Prostate gland (tissue), 2 donors: ENCODE measurements around the gene CEP164.

Experiments
- CTCF ChIP-seq, 4 experiments: fragments of 200-600 bp in 2 of 4; fragments of 450-650 bp in 2 of 4; sonication (generic) in 2 of 4; IDR thresholded peaks; 1 replicate in 3 of 4; 2 replicates in 1 of 4; pipeline ENCODE4 v1.5.1; 2016 to 2019; ENCODE audit warnings: antibody characterized with exemption in 4 of 4, mild to moderate bottlenecking in 2 of 4, moderate library complexity in 2 of 4
- POLR2A ChIP-seq: fragments of 450-650 bp; IDR thresholded peaks from one replicate; pipeline ENCODE4 v1.6.1; 2016; ENCODE audit warnings: antibody characterized with exemption, mild to moderate bottlenecking

- TF ChIP-seq CTCF (IDR thresholded peaks at IDR 0.05), result no peak
- peak; percentile 44 for TF ChIP-seq POLR2A
Observed at GRCh38 chr11:117327567-117328374, at the start of gene CEP164.
